ENCODE results near the gene BACE2.

- TF ChIP-seq CTCF (IDR thresholded peaks at IDR 0.05) (no peak), POLR2A (IDR thresholded peaks at IDR 0.05) (no peak)
Observed at GRCh38 chr21:41211060-41211805, 43.3 kb downstream of the BACE2 start.

Measured in thyroid gland (tissue), 4 donors.